COLO668 (cell line): ENCODE data around the gene HARBI1.

ENCODE experiments used
- DNase-seq: peaks from one replicate; lab custom pipeline; 2025; ENCODE audit not compliant: unreplicated experiment; lab: John Stamatoyannopoulos, UW

The HARBI1 gene

GRCh38 chr11:46555267-46556054 is 61.6 kb downstream of the HARBI1 start:
- no peak for DNase-seq

GRCh38 chr11:46554213-46555147 is 62.5 kb downstream of the HARBI1 start:
- no peak for DNase-seq

- no peak for DNase-seq
Observed at GRCh38 chr11:46553814-46554212, 63.2 kb downstream of the HARBI1 start.
